Panc1 (cell line): ENCODE measurements around the gene PRKAR2B. TPM values are rescaled to one million over a fixed set of nuclear protein-coding genes. Genes with fewer than 3 reads are reported as not detected.

ENCODE experiments used
- ATAC-seq: fragments of 200-7000 bp; cut with Tn5 transposase; 2 replicates; pipeline ENCODE4 v1.9.1; 2020; ENCODE audit warnings: mild to moderate bottlenecking, moderate library complexity
- BruUV-seq: library from RNA; stranded (reverse); fragments of 400-500 nt; replicated peaks from 2 replicates; lab custom pipeline; 2021; lab: Mats Ljungman, UMichigan
- CTCF ChIA-PET: fragments of 300-600 bp; sonication (Branson Sonifier 250); formaldehyde crosslinking; loops from one replicate; lab custom pipeline; 2022; ENCODE audit warnings: antibody characterized with exemption; lab: Charles Lee
- POLR2A ChIA-PET: fragments of 300-600 bp; sonication (Branson Sonifier 250); formaldehyde crosslinking; loops from one replicate; lab custom pipeline; 2022; ENCODE audit warnings: antibody characterized with exemption; lab: Charles Lee
- DNase-seq: peaks from one replicate; pipeline ENCODE4 v3.0.0-alpha.2; 2010; ENCODE audit warnings: low read depth, low spot score
- H3K27ac ChIP-seq: 2 replicates; pipeline ENCODE4 v1.5.1; 2011; ENCODE audit warnings: mild to moderate bottlenecking, low read length, inconsistent platforms
- H3K27me3 ChIP-seq: fragments of 200-500 bp; sonication (Bioruptor generic); 2 replicates; pipeline ENCODE4 v1.6.0; 2014; ENCODE audit warnings: low read length, inconsistent platforms; ENCODE audit not compliant: control insufficient read depth, insufficient read depth
- H3K36me3 ChIP-seq: fragments of 200-500 bp; sonication (Bioruptor generic); 2 replicates; pipeline ENCODE4 v1.5.1; 2014; ENCODE audit warnings: inconsistent platforms, mild to moderate bottlenecking, low read length, moderate library complexity; ENCODE audit not compliant: control insufficient read depth, insufficient read depth
- H3K4me1 ChIP-seq: 2 replicates; pipeline ENCODE4 v1.5.1; 2011; ENCODE audit warnings: inconsistent platforms, mild to moderate bottlenecking, low read length, moderate library complexity; ENCODE audit not compliant: control insufficient read depth, insufficient read depth
- H3K4me3 ChIP-seq, 2 experiments: 2 replicates each; pipeline ENCODE4 v1.5.1; 2011 to 2012; ENCODE audit warnings: low read depth in 2 of 2, low read length in 2 of 2, mild to moderate bottlenecking in 2 of 2, inconsistent platforms in 1 of 2, moderate library complexity in 1 of 2
- H3K9me3 ChIP-seq: fragments of 200-500 bp; sonication (Bioruptor generic); 2 replicates; pipeline ENCODE4 v1.5.1; 2014; ENCODE audit warnings: low read depth, mild to moderate bottlenecking, inconsistent platforms, low read length, moderate library complexity; ENCODE audit not compliant: control insufficient read depth, insufficient read depth
- CTCF ChIP-seq: fragments of 450-650 bp; IDR thresholded peaks from 2 replicates; pipeline ENCODE4 v1.5.1; 2017; ENCODE audit warnings: mild to moderate bottlenecking
- POLR2AphosphoS5 ChIP-seq: IDR thresholded peaks from 2 replicates; pipeline ENCODE4 v1.6.1; 2012; ENCODE audit warnings: mild to moderate bottlenecking, low read depth, low read length, moderate library complexity
- SIN3A ChIP-seq: IDR thresholded peaks from 2 replicates; pipeline ENCODE4 v1.6.1; 2012; ENCODE audit warnings: low read depth, mild to moderate bottlenecking, low read length, moderate library complexity, borderline replicate concordance; ENCODE audit not compliant: insufficient read depth
- TCF7L2 ChIP-seq: IDR thresholded peaks from 2 replicates; pipeline ENCODE4 v1.6.1; 2011; ENCODE audit warnings: mild to moderate bottlenecking, low read depth, low read length, inconsistent platforms
- in situ Hi-C: cut with HindIII; loops from 2 replicates; pipeline ENCODE4 v1.10.0; 2016; ENCODE audit warnings: low sequenced_read_pairs, low pct_unique_long_range_greater_than_20kb
- intact Hi-C: fragments of 100-400 bp; cut with micrococcal nuclease; formaldehyde crosslinking; loops from one replicate; pipeline ENCODE4 v1.10.0; 2022; ENCODE audit not compliant: unreplicated experiment
- total RNA-seq: library from RNA; stranded (reverse); gene quantifications from one replicate; pipeline ENCODE4 v1.2.1, GENCODE V29; 2021; ENCODE audit not compliant: unreplicated experiment
- TF ChIP-seq, protein P1 (sequence below), 2 experiments: IDR thresholded peaks; 2 replicates each; pipeline ENCODE4 v1.6.1; 2011 to 2012; ENCODE audit warnings: low read depth in 2 of 2, control low read depth in 1 of 2, low read length in 1 of 2, mild to moderate bottlenecking in 1 of 2, moderate library complexity in 1 of 2; ENCODE audit not compliant: insufficient read depth in 1 of 2

Gene PRKAR2B
- total RNA-seq, 1 experiment from 2014 or later = 0.51 TPM

DNA sequence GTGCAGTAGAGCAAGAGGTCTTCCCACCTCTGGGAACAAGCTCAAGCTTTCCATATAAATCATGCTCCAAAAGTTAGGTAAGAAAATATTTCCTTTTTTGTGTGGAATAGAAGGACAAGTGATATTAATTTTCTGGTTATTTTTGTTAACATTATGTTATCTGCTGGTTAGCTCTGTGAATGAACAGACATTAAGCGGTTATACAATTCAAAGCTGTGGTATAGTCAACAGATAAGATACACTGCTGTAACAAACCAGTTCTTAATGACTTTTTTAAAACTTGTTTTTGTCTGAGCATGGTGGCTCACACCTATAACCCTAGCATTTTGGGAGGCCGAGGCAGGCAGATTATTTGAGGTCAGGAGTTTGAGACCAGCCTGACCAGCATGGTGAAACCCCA is 43.0 kb upstream of the PRKAR2B start:
- no peaks in the 10 kb centered on the region for H3K4me1 ChIP-seq
- ChIA-PET CTCF (no interaction called here), POLR2A (no interaction called here)
- TF ChIP-seq POLR2AphosphoS5 = no peak
- TF ChIP-seq TCF7L2 = no peak
- TF ChIP-seq, protein P1, sequence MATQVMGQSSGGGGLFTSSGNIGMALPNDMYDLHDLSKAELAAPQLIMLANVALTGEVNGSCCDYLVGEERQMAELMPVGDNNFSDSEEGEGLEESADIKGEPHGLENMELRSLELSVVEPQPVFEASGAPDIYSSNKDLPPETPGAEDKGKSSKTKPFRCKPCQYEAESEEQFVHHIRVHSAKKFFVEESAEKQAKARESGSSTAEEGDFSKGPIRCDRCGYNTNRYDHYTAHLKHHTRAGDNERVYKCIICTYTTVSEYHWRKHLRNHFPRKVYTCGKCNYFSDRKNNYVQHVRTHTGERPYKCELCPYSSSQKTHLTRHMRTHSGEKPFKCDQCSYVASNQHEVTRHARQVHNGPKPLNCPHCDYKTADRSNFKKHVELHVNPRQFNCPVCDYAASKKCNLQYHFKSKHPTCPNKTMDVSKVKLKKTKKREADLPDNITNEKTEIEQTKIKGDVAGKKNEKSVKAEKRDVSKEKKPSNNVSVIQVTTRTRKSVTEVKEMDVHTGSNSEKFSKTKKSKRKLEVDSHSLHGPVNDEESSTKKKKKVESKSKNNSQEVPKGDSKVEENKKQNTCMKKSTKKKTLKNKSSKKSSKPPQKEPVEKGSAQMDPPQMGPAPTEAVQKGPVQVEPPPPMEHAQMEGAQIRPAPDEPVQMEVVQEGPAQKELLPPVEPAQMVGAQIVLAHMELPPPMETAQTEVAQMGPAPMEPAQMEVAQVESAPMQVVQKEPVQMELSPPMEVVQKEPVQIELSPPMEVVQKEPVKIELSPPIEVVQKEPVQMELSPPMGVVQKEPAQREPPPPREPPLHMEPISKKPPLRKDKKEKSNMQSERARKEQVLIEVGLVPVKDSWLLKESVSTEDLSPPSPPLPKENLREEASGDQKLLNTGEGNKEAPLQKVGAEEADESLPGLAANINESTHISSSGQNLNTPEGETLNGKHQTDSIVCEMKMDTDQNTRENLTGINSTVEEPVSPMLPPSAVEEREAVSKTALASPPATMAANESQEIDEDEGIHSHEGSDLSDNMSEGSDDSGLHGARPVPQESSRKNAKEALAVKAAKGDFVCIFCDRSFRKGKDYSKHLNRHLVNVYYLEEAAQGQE (IDR thresholded peaks at IDR 0.05; ENCODE audit: insufficient read depth in 1 of 2, low read depth in 2 of 2, low read length in 1 of 2) = no peak
- TF ChIP-seq CTCF = no peak
- TF ChIP-seq SIN3A = no peak
- DNase-seq = no peak
- H3K4me3 ChIP-seq = no peak overlapping the region
- ATAC-seq = no peak
- BruUV-seq = no TSS peak
- no peaks in the 10 kb centered on the region for H3K36me3 ChIP-seq
- H3K9me3 ChIP-seq = no peaks in the 10 kb centered on the region
- in situ Hi-C loops (no loop called here), intact Hi-C loops (no loop called here)
- no peak overlapping the region for H3K27ac ChIP-seq
- H3K27me3 ChIP-seq = no peaks in the 10 kb centered on the region

- Histone ChIP-seq H3K4me1 (no peaks in the 10 kb centered on the region), H3K4me3 (no peak overlapping the region), H3K27ac (no peak overlapping the region), H3K9me3 (no peaks in the 10 kb centered on the region), H3K36me3 (no peaks in the 10 kb centered on the region), H3K27me3 (no peaks in the 10 kb centered on the region)
- in situ Hi-C loops (no loop called here), intact Hi-C loops (no loop called here)
- ChIA-PET CTCF (no interaction called here), POLR2A (no interaction called here)
- no TSS peak for BruUV-seq
- ATAC-seq (no peak), DNase-seq (no peak)
- TF ChIP-seq POLR2AphosphoS5 = no peak
- TF ChIP-seq TCF7L2 = no peak
- no peak for TF ChIP-seq SIN3A
- no peak for TF ChIP-seq CTCF
- TF ChIP-seq, protein P1 (IDR thresholded peaks at IDR 0.05; ENCODE audit: insufficient read depth in 1 of 2, low read depth in 2 of 2, low read length in 1 of 2) = no peak
Measured at GRCh38 chr7:107002126-107002525, 42.4 kb upstream of the PRKAR2B start.
